HG03571 (cell line): Measurements from ENCODE around the gene FIGNL1.
"Not testable (repeated sequence)": the region's sequence is repeated elsewhere in the genome, so short reads cannot be mapped to it uniquely, and the experiment has no call there.

ENCODE experiments used
- ATAC-seq: cut with Tn5 transposase; IDR thresholded peaks from one replicate; pipeline ENCODE4 v1.9.1; 2021; ENCODE audit not compliant: unreplicated experiment

Gene FIGNL1

GRCh38 chr7:50472427-50472826 is 22.3 kb upstream of the FIGNL1 start:
- no peak for ATAC-seq

DNA sequence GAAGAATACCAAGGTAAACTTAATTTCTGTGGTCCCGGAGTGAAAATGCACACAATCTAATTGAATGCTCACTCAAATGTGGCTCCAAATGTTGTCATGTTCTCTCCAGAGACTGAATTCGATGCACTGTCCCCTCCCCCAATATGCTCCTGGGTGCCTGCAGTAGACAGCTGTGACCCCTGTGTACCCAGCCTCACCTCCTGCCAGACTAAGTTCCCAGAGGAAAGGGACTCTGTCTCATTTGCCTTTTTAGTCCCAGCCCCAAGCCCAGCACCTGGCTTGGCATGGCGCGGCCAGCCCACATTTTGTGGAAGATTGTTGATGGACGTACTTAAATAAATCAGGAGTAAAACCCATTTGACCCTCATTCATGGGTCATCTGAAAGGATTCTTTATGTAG is 21.8 kb upstream of the FIGNL1 start:
- no peak for ATAC-seq

- ATAC-seq: no peak
These were observed 20.4 kb upstream of the FIGNL1 start for GRCh38 chr7:50470250-50471163.

- no peak for ATAC-seq
These were observed 19.0 kb upstream of the FIGNL1 start for GRCh38 chr7:50469181-50469580.

GRCh38 chr7:50467817-50468610 is 17.9 kb upstream of the FIGNL1 start:
- peak; percentile 77 for ATAC-seq

- ATAC-seq: no peak
These were observed 16.9 kb upstream of the FIGNL1 start for GRCh38 chr7:50466815-50467585.

GRCh38 chr7:50463035-50463434 is 12.9 kb upstream of the FIGNL1 start:
- no peak for ATAC-seq

GRCh38 chr7:50462361-50462760 is 12.2 kb upstream of the FIGNL1 start:
- ATAC-seq: no peak

DNA sequence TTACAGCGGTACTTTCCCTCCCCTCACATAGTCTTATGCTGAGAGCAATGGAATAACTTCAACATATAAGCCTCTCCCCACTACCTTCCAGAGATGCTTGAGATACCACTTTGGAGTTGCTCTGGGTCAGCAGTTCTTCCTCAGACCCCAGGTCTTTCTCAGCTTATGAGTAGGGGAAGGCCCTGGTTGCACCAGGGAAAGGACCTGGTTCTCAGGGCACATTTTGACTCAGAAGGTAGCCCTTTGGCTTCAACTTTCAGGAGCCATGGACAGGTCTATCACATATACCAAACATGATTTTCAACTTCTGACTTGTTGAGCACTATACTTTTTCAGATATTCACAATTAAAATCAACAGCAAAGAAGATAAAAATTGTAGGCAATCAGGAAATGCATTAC is 11.5 kb upstream of the FIGNL1 start:
- no peak for ATAC-seq

DNA sequence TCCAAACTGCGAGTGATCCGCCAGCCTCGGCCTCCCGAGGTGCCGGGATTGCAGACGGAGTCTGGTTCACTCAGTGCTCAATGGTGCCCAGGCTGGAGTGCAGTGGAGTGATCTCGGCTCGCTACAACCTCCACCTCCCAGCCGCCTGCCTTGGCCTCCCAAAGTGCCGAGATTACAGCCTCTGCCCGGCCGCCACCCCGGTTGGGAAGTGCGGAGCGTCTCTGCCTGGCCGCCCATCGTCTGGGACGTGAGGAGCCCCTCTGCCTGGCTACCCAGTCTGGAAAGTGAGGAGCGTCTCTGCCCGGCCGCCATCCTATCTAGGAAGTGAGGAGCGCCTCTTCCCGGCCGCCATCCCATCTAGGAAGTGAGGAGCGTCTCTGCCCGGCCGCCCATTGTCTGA is 9.0 kb upstream of the FIGNL1 start:
- ATAC-seq: not testable (repeated sequence)

DNA sequence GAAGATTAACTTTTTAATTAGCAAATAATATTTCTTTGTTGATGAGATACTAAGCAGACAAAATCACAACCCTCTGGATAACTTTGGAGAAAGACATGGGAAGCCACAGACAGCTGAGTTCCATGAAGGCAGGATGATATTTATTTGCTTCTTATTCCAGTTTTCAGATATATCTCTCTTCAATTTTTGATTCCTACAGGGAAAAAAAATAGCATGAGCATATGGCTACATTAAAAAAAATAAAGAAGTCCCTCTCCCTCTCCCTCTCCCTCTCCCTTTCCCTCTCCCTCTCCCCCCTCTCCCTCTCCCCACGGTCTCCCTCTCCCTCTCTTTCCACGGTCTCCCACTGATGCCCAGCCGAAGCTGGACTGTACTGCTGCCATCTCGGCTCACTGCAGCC is 8.5 kb upstream of the FIGNL1 start:
- not testable (repeated sequence) for ATAC-seq

- no peak for ATAC-seq
These were observed 6.4 kb upstream of the FIGNL1 start for GRCh38 chr7:50456371-50457123.

- no peak for ATAC-seq
These were observed 5.5 kb upstream of the FIGNL1 start for GRCh38 chr7:50455658-50456057.

DNA sequence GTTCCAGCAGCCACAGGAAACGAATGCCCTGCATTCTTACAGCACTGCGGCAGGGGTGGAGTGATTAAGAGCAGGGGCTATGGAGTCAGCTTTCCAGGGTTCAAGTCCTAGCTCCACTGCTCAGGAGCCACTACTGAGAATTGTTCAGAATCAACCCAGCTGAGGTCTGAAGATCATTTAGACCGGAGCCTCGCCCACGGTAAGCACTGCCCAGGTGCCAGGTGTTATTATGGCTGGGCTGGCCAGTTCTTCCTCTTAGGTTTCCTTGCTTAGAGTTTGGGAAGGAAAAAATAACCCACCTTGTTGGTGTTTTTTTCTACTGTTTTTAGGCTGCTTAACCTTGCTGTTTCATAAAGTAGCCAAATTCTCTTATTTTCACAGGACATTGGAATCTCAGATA is 4.8 kb upstream of the FIGNL1 start:
- ATAC-seq: no peak

- peak; percentile 20 for ATAC-seq
These were observed 461 bp upstream of the FIGNL1 start for GRCh38 chr7:50450590-50451032.

DNA sequence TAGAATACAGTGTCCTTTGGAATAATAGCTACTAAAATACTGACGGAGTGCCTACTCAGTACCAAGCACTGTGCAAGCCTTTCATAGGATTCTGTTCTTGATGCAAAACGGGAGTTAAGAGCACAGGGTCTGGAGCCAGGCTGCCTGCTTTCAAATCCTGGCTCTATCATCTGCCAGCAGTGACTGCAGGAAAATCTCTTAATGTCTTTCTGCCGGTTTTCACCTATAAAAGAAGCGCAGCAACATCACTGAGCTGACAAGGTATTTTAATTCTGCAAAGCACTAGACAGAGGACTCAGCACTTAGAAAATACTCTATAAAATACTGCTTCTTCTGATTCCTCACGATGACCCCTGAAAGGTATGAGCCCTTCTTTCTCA is 659 bp downstream of the FIGNL1 start:
- ATAC-seq: no peak

GRCh38 chr7:50448823-50449222 is 1.3 kb downstream of the FIGNL1 start:
- ATAC-seq: no peak

DNA sequence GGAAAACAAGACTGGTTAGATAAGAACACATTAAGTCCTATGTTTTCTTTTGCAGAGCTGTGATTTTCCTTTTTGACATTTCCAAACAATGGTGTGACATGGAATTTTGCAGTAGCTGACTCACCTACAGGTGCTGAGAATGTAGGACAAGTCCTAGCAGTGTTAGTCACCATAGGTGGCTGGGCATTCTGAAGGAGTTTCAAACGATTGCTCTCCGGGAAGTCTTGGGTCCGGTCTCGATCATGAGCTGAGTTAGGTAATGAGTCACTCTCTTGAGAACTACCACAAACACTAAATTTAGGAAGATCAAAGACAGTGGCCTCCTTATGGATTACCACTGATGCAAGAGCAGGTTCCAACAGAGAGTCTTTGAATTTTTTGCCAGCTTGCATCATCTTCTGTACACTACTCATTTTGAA is 3.6 kb downstream of the FIGNL1 start:
- no peak for ATAC-seq

- ATAC-seq: no peak
These were observed 13.9 kb downstream of the FIGNL1 start for GRCh38 chr7:50436133-50436806.

DNA sequence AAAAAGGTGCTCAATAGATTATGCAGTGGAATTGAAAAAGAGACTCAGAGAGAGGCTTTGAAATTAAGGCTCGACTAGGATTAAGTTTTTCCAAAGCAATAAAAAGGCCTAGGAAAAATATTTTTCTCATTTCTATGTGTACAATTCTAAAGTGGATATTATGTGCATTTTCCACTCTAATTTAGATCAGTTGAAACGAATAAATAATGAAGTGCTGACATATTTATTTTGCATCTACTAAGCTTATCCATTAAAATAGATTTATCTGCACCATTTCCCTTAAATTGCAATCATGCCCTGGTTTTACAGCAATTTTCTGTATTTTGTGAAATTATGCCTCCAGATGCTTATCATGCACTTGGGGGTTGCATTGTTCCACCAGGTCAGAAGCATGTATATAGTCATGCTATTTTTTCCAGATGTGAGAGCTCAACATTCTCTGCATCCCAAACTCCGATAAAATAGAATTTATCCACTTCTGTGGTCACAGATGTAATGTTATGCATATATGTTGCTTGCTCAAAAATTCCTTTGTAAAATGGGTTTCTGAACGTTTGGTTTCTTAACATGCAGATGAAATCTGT is 18.3 kb downstream of the FIGNL1 start:
- ATAC-seq: no peak
